Mesenchymal stem cell (in vitro differentiated cells and primary cell): ENCODE measurements around the gene CAV3.

Experiments
- DNase-seq: peaks from one replicate; pipeline ENCODE4 v3.0.0-alpha.2; 2013
- H2AFZ ChIP-seq: one replicate; pipeline ENCODE4 v1.6.1; 2013; ENCODE audit warnings: low read depth, mild to moderate bottlenecking, control low read depth, inconsistent platforms, low read length, moderate library complexity
- H2AK5ac ChIP-seq: 2 replicates; pipeline ENCODE4 v1.6.1; 2013; ENCODE audit warnings: low read length, moderate library complexity, mild to moderate bottlenecking, inconsistent platforms; ENCODE audit not compliant: severe bottlenecking
- H2BK120ac ChIP-seq: one replicate; pipeline ENCODE4 v1.6.1; 2013; ENCODE audit warnings: low read depth, mild to moderate bottlenecking, inconsistent platforms, low read length, moderate library complexity
- H2BK12ac ChIP-seq, 2 experiments: one replicate each; pipeline ENCODE4 v1.6.1; 2013; ENCODE audit warnings: inconsistent platforms in 2 of 2, low read length in 2 of 2, mild to moderate bottlenecking in 2 of 2, moderate library complexity in 2 of 2, control low read depth in 1 of 2
- H2BK15ac ChIP-seq: one replicate; pipeline ENCODE4 v1.6.1; 2013; ENCODE audit warnings: mild to moderate bottlenecking, low read depth, inconsistent platforms; ENCODE audit not compliant: poor library complexity, severe bottlenecking
- H2BK5ac ChIP-seq: 2 replicates; pipeline ENCODE4 v1.6.1; 2013; ENCODE audit warnings: low read depth, mild to moderate bottlenecking, low read length, control low read depth, inconsistent platforms; ENCODE audit not compliant: poor library complexity, severe bottlenecking
- H3K14ac ChIP-seq, 2 experiments: one replicate each; pipeline ENCODE4 v1.6.1; 2013; ENCODE audit warnings: inconsistent platforms in 2 of 2, low read length in 2 of 2, control low read depth in 1 of 2, mild to moderate bottlenecking in 1 of 2, moderate library complexity in 1 of 2
- H3K18ac ChIP-seq, 2 experiments: one replicate each; pipeline ENCODE4 v1.6.1; 2013; ENCODE audit warnings: inconsistent platforms in 2 of 2, low read length in 2 of 2, control low read depth in 1 of 2, low read depth in 1 of 2, mild to moderate bottlenecking in 1 of 2
- H3K23ac ChIP-seq, 2 experiments: one replicate each; pipeline ENCODE4 v1.6.1; 2013; ENCODE audit warnings: inconsistent platforms in 2 of 2, low read length in 2 of 2, mild to moderate bottlenecking in 2 of 2, moderate library complexity in 2 of 2, control low read depth in 1 of 2
- H3K27ac ChIP-seq: 2 replicates; pipeline ENCODE4 v1.5.1; 2013; ENCODE audit warnings: mild to moderate bottlenecking, moderate library complexity, low read length, control low read depth, inconsistent platforms; ENCODE audit not compliant: poor library complexity, severe bottlenecking
- H3K27me3 ChIP-seq, 2 experiments: 2 replicates each; pipeline versions ENCODE4 v1.6.1 to v1.7.0; 2013; ENCODE audit warnings: low read length in 2 of 2, mild to moderate bottlenecking in 2 of 2, moderate library complexity in 2 of 2, control low read depth in 1 of 2, inconsistent platforms in 1 of 2; ENCODE audit not compliant: control insufficient read depth in 1 of 2, insufficient read depth in 1 of 2
- H3K36me3 ChIP-seq, 2 experiments: 2 replicates each; pipeline versions ENCODE4 v1.6.1 to v1.7.0; 2013; ENCODE audit warnings: low read length in 2 of 2, control low read depth in 1 of 2, inconsistent platforms in 1 of 2, low read depth in 1 of 2, mild to moderate bottlenecking in 1 of 2; ENCODE audit not compliant: insufficient read depth in 2 of 2, control insufficient read depth in 1 of 2
- H3K4ac ChIP-seq, 2 experiments: one replicate each; pipeline ENCODE4 v1.6.1; 2013; ENCODE audit warnings: inconsistent platforms in 2 of 2, low read length in 2 of 2, mild to moderate bottlenecking in 2 of 2, moderate library complexity in 2 of 2, control low read depth in 1 of 2, low read depth in 1 of 2
- H3K4me1 ChIP-seq: 2 replicates; pipeline ENCODE4 v1.6.1; 2013; ENCODE audit warnings: low read depth, low read length, control low read depth; ENCODE audit not compliant: control insufficient read depth, insufficient read depth
- H3K4me2 ChIP-seq: 2 replicates; pipeline ENCODE4 v1.6.1; 2013; ENCODE audit warnings: low read length, mild to moderate bottlenecking, inconsistent platforms; ENCODE audit not compliant: poor library complexity, severe bottlenecking
- H3K4me3 ChIP-seq, 2 experiments: 2 replicates each; pipeline versions ENCODE4 v1.5.1 to v1.7.0; 2013; ENCODE audit warnings: low read length in 2 of 2, mild to moderate bottlenecking in 2 of 2, control low read depth in 1 of 2, low read depth in 1 of 2; ENCODE audit not compliant: insufficient read depth in 1 of 2
- H3K79me1 ChIP-seq: replicated peaks from 2 replicates; pipeline ENCODE4 v1.6.1; 2013; ENCODE audit warnings: mild to moderate bottlenecking, control low read depth, low read length, inconsistent platforms; ENCODE audit not compliant: poor library complexity, severe bottlenecking
- H3K9ac ChIP-seq: 2 replicates; pipeline ENCODE4 v1.7.0; 2013; ENCODE audit warnings: mild to moderate bottlenecking, low read length, moderate library complexity
- H3K9me3 ChIP-seq: 2 replicates; pipeline ENCODE4 v1.7.0; 2013; ENCODE audit warnings: mild to moderate bottlenecking, low read length; ENCODE audit not compliant: control insufficient read depth
- H4K8ac ChIP-seq: one replicate; pipeline ENCODE4 v1.6.1; 2013; ENCODE audit warnings: inconsistent platforms, mild to moderate bottlenecking, low read length, moderate library complexity
- H4K91ac ChIP-seq: one replicate; pipeline ENCODE4 v1.6.1; 2013; ENCODE audit warnings: mild to moderate bottlenecking, low read length, inconsistent platforms
- WGBS: methylation state at CpG from one replicate; pipeline ENCODE4 v1.1.7; 2013; ENCODE audit warnings: mixed read lengths; 5-methylcytosine and 5-hydroxymethylcytosine counted together

The CAV3 gene

DNA sequence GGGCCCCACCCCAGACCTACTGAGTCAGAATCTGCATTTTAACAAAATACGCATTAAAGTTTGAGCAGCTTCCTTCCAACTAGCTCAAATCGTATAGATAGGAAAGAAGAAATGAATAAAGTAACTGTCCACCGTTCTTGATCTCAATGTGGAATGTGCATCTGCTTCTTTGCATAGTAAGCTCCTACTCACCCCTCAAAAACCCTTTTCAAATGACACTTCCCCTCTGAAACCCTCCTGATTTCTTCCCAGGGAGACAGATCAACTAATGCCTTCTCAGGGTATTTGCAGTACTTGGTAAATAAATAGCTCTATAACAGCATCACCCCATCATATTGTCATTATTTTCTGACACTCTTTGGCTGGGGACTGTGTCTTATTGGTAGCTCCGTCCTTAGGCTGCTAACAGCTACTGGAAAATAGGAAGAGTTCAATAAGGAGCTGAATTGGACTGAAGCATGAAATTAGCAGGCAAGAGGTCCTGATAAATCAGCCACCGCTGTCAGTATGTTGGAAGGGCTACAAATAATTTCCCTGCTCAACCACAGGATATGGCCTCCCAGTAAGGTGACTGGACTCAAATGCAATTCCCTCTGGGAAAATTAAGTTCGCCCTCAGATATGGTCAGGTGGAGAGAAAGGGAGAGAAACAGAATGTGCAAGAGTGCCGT, 25.6 kb downstream of the CAV3 start:
- H3K9me3 ChIP-seq: no peaks in the 10 kb centered on the region
- no peak overlapping the region for H2BK12ac ChIP-seq
- H3K18ac ChIP-seq: no peak overlapping the region
- no peak overlapping the region for H4K91ac ChIP-seq
- H3K14ac ChIP-seq: no peak overlapping the region
- peaks cover 35% of the 10 kb centered on the region for H3K79me1 ChIP-seq
- no peak overlapping the region for H3K4me3 ChIP-seq
- 97% methylated on average over 6 of the region's 7 CpGs for whole genome bisulfite sequencing
- H3K4me2 ChIP-seq: no peak overlapping the region
- H3K4me1 ChIP-seq: peaks cover 35% of the 10 kb centered on the region
- no peak overlapping the region for H3K23ac ChIP-seq
- H3K27me3 ChIP-seq: peaks cover 0 to 7% of the 10 kb centered on the region in 2 experiments
- no peak overlapping the region for H4K8ac ChIP-seq
- no peak overlapping the region for H2AFZ ChIP-seq
- no peak overlapping the region for H3K27ac ChIP-seq
- no peak overlapping the region for H2AK5ac ChIP-seq
- no peak for DNase-seq
- no peak overlapping the region for H2BK120ac ChIP-seq
- H3K9ac ChIP-seq: no peak overlapping the region
- no peak overlapping the region for H2BK15ac ChIP-seq
- no peak overlapping the region for H3K4ac ChIP-seq
- no peak overlapping the region for H2BK5ac ChIP-seq
- H3K36me3 ChIP-seq: peaks cover 0 to 62% of the 10 kb centered on the region in 2 experiments

- H3K27ac ChIP-seq: no peak overlapping the region
- no peak overlapping the region for H3K14ac ChIP-seq
- H3K27me3 ChIP-seq: peaks cover 0 to 17% of the 10 kb centered on the region in 2 experiments
- H3K4me3 ChIP-seq: no peak overlapping the region
- H2BK15ac ChIP-seq: no peak overlapping the region
- peaks cover 38% of the 10 kb centered on the region for H3K4me1 ChIP-seq
- H3K79me1 ChIP-seq: peaks cover 33% of the 10 kb centered on the region
- no peak for DNase-seq
- H3K18ac ChIP-seq: no peak overlapping the region
- H3K9me3 ChIP-seq: no peaks in the 10 kb centered on the region
- H4K8ac ChIP-seq: no peak overlapping the region
- H3K23ac ChIP-seq: no peak overlapping the region
- no peak overlapping the region for H3K4ac ChIP-seq
- no peak overlapping the region for H3K9ac ChIP-seq
- H4K91ac ChIP-seq: no peak overlapping the region
- no peak overlapping the region for H2BK5ac ChIP-seq
- H2AFZ ChIP-seq: no peak overlapping the region
- H2AK5ac ChIP-seq: no peak overlapping the region
- peaks cover 0 to 67% of the 10 kb centered on the region in 2 experiments for H3K36me3 ChIP-seq
- H2BK120ac ChIP-seq: no peak overlapping the region
- WGBS: 96% methylated on average over 5 of the region's 5 CpGs
- no peak overlapping the region for H3K4me2 ChIP-seq
- H2BK12ac ChIP-seq: no peak overlapping the region
Measured at GRCh38 chr3:8760091-8760490, 26.5 kb downstream of the CAV3 start.

GRCh38 chr3:8760506-8760905, 26.9 kb downstream of the CAV3 start:
- H3K4ac ChIP-seq: no peak overlapping the region
- H3K36me3 ChIP-seq: peaks cover 0 to 70% of the 10 kb centered on the region in 2 experiments
- no peak for DNase-seq
- H3K9me3 ChIP-seq: no peaks in the 10 kb centered on the region
- no peak overlapping the region for H3K18ac ChIP-seq
- peaks cover 31% of the 10 kb centered on the region for H3K79me1 ChIP-seq
- H4K91ac ChIP-seq: no peak overlapping the region
- peaks cover 0 to 21% of the 10 kb centered on the region in 2 experiments for H3K27me3 ChIP-seq
- H3K27ac ChIP-seq: no peak overlapping the region
- H4K8ac ChIP-seq: no peak overlapping the region
- no peak overlapping the region for H2AK5ac ChIP-seq
- peaks cover 39% of the 10 kb centered on the region for H3K4me1 ChIP-seq
- over 99% methylated on average over 5 of the region's 5 CpGs for WGBS
- no peak overlapping the region for H3K23ac ChIP-seq
- no peak overlapping the region for H2AFZ ChIP-seq
- H2BK15ac ChIP-seq: no peak overlapping the region
- no peak overlapping the region for H2BK12ac ChIP-seq
- H2BK120ac ChIP-seq: no peak overlapping the region
- H3K14ac ChIP-seq: no peak overlapping the region
- H3K4me3 ChIP-seq: no peak overlapping the region
- no peak overlapping the region for H2BK5ac ChIP-seq
- no peak overlapping the region for H3K9ac ChIP-seq
- H3K4me2 ChIP-seq: no peak overlapping the region

DNA sequence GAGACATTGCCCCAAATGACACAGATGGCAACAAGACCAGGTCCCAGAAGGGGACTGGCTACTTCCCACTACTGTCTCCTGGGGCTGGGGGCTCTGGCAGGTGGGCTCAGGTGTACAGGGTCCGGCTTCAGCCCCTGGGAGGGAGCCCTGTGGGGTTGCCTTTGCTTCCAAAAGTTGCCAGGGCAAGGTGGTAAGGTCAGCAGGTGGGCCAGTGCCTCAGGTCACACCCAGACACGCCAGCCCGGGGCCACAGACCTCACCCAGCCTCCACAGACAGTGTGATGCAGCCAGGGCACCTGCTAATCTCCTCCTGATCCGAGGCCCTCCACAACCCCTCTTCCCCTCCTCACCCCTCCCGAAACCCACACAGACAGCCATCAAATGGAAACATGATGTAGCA, 28.3 kb downstream of the CAV3 start:
- Histone ChIP-seq H3K79me1 (peaks cover 24% of the 10 kb centered on the region), H3K18ac (no peak overlapping the region), H3K36me3 (peaks cover 0 to 66% of the 10 kb centered on the region in 2 experiments), H3K4ac (no peak overlapping the region), H4K8ac (no peak overlapping the region), H2BK5ac (no peak overlapping the region), H2AK5ac (no peak overlapping the region), H3K23ac (no peak overlapping the region), H3K27me3 (peaks cover 0 to 34% of the 10 kb centered on the region in 2 experiments), H2BK120ac (no peak overlapping the region), H3K4me3 (no peak overlapping the region), H2BK12ac (no peak overlapping the region), H3K27ac (no peak overlapping the region), H3K4me1 (peaks cover 43% of the 10 kb centered on the region), H2AFZ (no peak overlapping the region), H3K9ac (no peak overlapping the region), H3K14ac (no peak overlapping the region), H2BK15ac (no peak overlapping the region), H3K4me2 (no peak overlapping the region), H4K91ac (no peak overlapping the region), H3K9me3 (no peaks in the 10 kb centered on the region)
- WGBS: 97% methylated on average over 2 of the region's 5 CpGs
- no peak for DNase-seq
